Natural killer cell (primary cell): ENCODE data around the gene IFNW1. TPM values are rescaled to one million over a fixed set of nuclear protein-coding genes. Genes with fewer than 3 reads are reported as not detected.
"Not testable (repeated sequence)": the region's sequence is repeated elsewhere in the genome, so short reads cannot be mapped to it uniquely, and the experiment has no call there.

ENCODE experiments used
- ATAC-seq, 3 donors: fragments of 150-1000 bp in 2 of 3; fragments of 200-7000 bp in 1 of 3; cut with Tn5 transposase; 1 replicate in 1 of 3; 2 replicates in 2 of 3; pipeline ENCODE4 v1.10.0; 2021; ENCODE audit warnings: mild to moderate bottlenecking in 2 of 3, moderate library complexity in 2 of 3
- DNase-seq, 2 donors: peaks; one replicate each; pipeline versions ENCODE4 v3.0.0 to v3.0.0-alpha.2; 2013 to 2021; ENCODE audit warnings: mixed read lengths in 1 of 2
- H3K27ac ChIP-seq: one replicate; pipeline ENCODE4 v1.5.1; 2013; ENCODE audit warnings: mild to moderate bottlenecking, low read length
- H3K27me3 ChIP-seq: one replicate; pipeline ENCODE4 v1.6.1; 2013; ENCODE audit warnings: low read length; ENCODE audit not compliant: control insufficient read depth, insufficient read depth
- H3K36me3 ChIP-seq: one replicate; pipeline ENCODE4 v1.6.1; 2013; ENCODE audit warnings: low read length; ENCODE audit not compliant: control insufficient read depth, insufficient read depth
- H3K4me1 ChIP-seq: one replicate; pipeline ENCODE4 v1.6.1; 2013; ENCODE audit warnings: low read length; ENCODE audit not compliant: control insufficient read depth, insufficient read depth
- H3K4me3 ChIP-seq: one replicate; pipeline ENCODE4 v1.5.1; 2013; ENCODE audit warnings: low read length
- H3K9me3 ChIP-seq: one replicate; pipeline ENCODE4 v1.6.1; 2013; ENCODE audit warnings: low read length; ENCODE audit not compliant: control insufficient read depth, insufficient read depth
- H3K27ac Mint-ChIP-seq, 2 donors: one replicate each; pipeline ENCODE4 v1.8.0; 2022; ENCODE audit warnings: mild to moderate bottlenecking in 2 of 2, mixed read lengths in 2 of 2, moderate library complexity in 1 of 2
- H3K27me3 Mint-ChIP-seq, 2 donors: one replicate each; pipeline ENCODE4 v1.8.0; 2022; ENCODE audit warnings: low read depth in 2 of 2, mixed read lengths in 2 of 2
- H3K36me3 Mint-ChIP-seq: one replicate; pipeline ENCODE4 v1.8.0; 2022; ENCODE audit warnings: mixed read lengths
- H3K4me1 Mint-ChIP-seq, 2 donors: one replicate each; pipeline ENCODE4 v1.8.0; 2022; ENCODE audit warnings: mixed read lengths in 2 of 2
- H3K4me3 Mint-ChIP-seq: one replicate; pipeline ENCODE4 v1.8.0; 2022; ENCODE audit warnings: mild to moderate bottlenecking, moderate library complexity, mixed read lengths
- H3K9me3 Mint-ChIP-seq, 2 donors: one replicate each; pipeline ENCODE4 v1.8.0; 2022; ENCODE audit warnings: mixed read lengths in 2 of 2
- CTCF ChIP-seq: fragments of 200-600 bp; IDR thresholded peaks from one replicate; pipeline ENCODE4 v1.8.0; 2022; ENCODE audit warnings: antibody characterized with exemption
- WGBS: methylation state at CpG from one replicate; pipeline ENCODE4 v1.1.7; 2013; ENCODE audit warnings: missing lambda C conversion rate; ENCODE audit not compliant: insufficient coverage; 5-methylcytosine and 5-hydroxymethylcytosine counted together
- intact Hi-C: fragments of 100-400 bp; cut with micrococcal nuclease; formaldehyde crosslinking; loops from one replicate; pipeline ENCODE4 v1.14.2; 2022
- total RNA-seq, 4 donors: library from RNA; stranded (reverse); fragments of 120-200 nt in 1 of 4; gene quantifications; one replicate each; pipeline versions ENCODE4 v1.2.3 to v1.2.4, GENCODE V29; 2013 to 2022

IFNW1 gene
- total RNA-seq, 3 donors from 2014 or later (not counting 1 experiment from before 2014, with no cell fraction given): not detected

- Mint-ChIP-seq H3K27ac (no peak overlapping the region), H3K4me1 (no peaks in the 10 kb centered on the region), H3K36me3 (peaks cover 7% of the 10 kb centered on the region), H3K9me3 (no peaks in the 10 kb centered on the region), H3K27me3 (peaks cover 3 to 17% of the 10 kb centered on the region in 2 donors), H3K4me3 (no peak overlapping the region)
- H3K9me3 ChIP-seq: no peaks in the 10 kb centered on the region
- intact Hi-C loops: no loop called here
- H3K4me3 ChIP-seq: no peak overlapping the region
- WGBS: 100% methylated on average over 2 of the region's 3 CpGs
- DNase-seq (no peak), ATAC-seq (no peak)
- H3K36me3 ChIP-seq: no peaks in the 10 kb centered on the region
- H3K4me1 ChIP-seq: no peaks in the 10 kb centered on the region
- no peak for TF ChIP-seq CTCF
- no peaks in the 10 kb centered on the region for H3K27me3 ChIP-seq
- H3K27ac ChIP-seq: no peak overlapping the region
Measured at GRCh38 chr9:21172156-21172555, 30.5 kb upstream of the IFNW1 start.

GRCh38 chr9:21171351-21171750 lies 29.7 kb upstream of the IFNW1 start:
- H3K9me3 Mint-ChIP-seq: no peaks in the 10 kb centered on the region
- peaks cover 0 to 17% of the 10 kb centered on the region in 2 donors for H3K27me3 Mint-ChIP-seq
- Histone ChIP-seq H3K4me3 (no peak overlapping the region), H3K36me3 (no peaks in the 10 kb centered on the region), H3K27me3 (no peaks in the 10 kb centered on the region), H3K4me1 (no peaks in the 10 kb centered on the region), H3K9me3 (no peaks in the 10 kb centered on the region), H3K27ac (no peak overlapping the region)
- H3K36me3 Mint-ChIP-seq: peaks cover 7% of the 10 kb centered on the region
- H3K27ac Mint-ChIP-seq: no peak overlapping the region
- intact Hi-C loops: no loop called here
- H3K4me1 Mint-ChIP-seq: no peaks in the 10 kb centered on the region
- no peak for TF ChIP-seq CTCF
- no peak for ATAC-seq
- DNase-seq: no peak
- H3K4me3 Mint-ChIP-seq: no peak overlapping the region
- WGBS: 100% methylated on average over 1 of the region's 1 CpG

- H3K36me3 ChIP-seq, H3K4me3 Mint-ChIP-seq, H3K4me1 ChIP-seq, intact Hi-C loops, H3K9me3 ChIP-seq, ATAC-seq, H3K4me3 ChIP-seq, H3K36me3 Mint-ChIP-seq, DNase-seq, H3K27ac ChIP-seq, H3K9me3 Mint-ChIP-seq, H3K27me3 ChIP-seq, H3K27ac Mint-ChIP-seq: not testable (repeated sequence)
- Mint-ChIP-seq H3K27me3 (peaks cover 0 to 17% of the 10 kb centered on the region in 2 donors), H3K4me1 (peaks cover 20 to 29% of the 10 kb centered on the region in 2 donors)
- 100% methylated on average over 1 of the region's 2 CpGs for WGBS
Measured at GRCh38 chr9:21166560-21166959, 24.9 kb upstream of the IFNW1 start, which contains the start of gene IFNA21. IFNA21 (minus strand) TSS chr9:21166660; CDS start chr9:21166612, 48 bp downstream.

GRCh38 chr9:21165516-21165915 lies 23.9 kb upstream of the IFNW1 start:
- H3K9me3 Mint-ChIP-seq: no peaks in the 10 kb centered on the region

More at GRCh38 chr9:21165516-21165915, 23.9 kb upstream of the IFNW1 start:
- Mint-ChIP-seq H3K4me1 (peaks cover 31 to 40% of the 10 kb centered on the region in 2 donors), H3K36me3 (peaks cover 7% of the 10 kb centered on the region), H3K27ac (no peak overlapping the region), H3K4me3 (no peak overlapping the region), H3K27me3 (peaks cover 0 to 11% of the 10 kb centered on the region in 2 donors)
- intact Hi-C loops: no loop called here
- no peaks in the 10 kb centered on the region for H3K9me3 ChIP-seq
- no peaks in the 10 kb centered on the region for H3K36me3 ChIP-seq
- WGBS: 100% methylated on average over 1 of the region's 1 CpG
- H3K4me3 ChIP-seq: no peak overlapping the region
- no peaks in the 10 kb centered on the region for H3K27me3 ChIP-seq
- H3K27ac ChIP-seq: no peak overlapping the region
- TF ChIP-seq CTCF: no peak
- ATAC-seq (no peak), DNase-seq (no peak)
- H3K4me1 ChIP-seq: peaks cover 4% of the 10 kb centered on the region
